GM19324 (cell line): ENCODE measurements around the gene HHATL.

ENCODE experiments used
- ATAC-seq: cut with Tn5 transposase; IDR thresholded peaks from one replicate; pipeline ENCODE4 v1.9.1; 2021; ENCODE audit warnings: mild to moderate bottlenecking, moderate library complexity; ENCODE audit not compliant: unreplicated experiment, low FRiP score

Gene HHATL

GRCh38 chr3:42700366-42701288 is 2.0 kb downstream of the HHATL start:
- ATAC-seq, result no peak

GRCh38 chr3:42699511-42699971 is 3.1 kb downstream of the HHATL start:
- ATAC-seq, result no peak

- no peak for ATAC-seq
Observed at GRCh38 chr3:42698911-42699230, 3.7 kb downstream of the HHATL start.

GRCh38 chr3:42698216-42698910 is 4.2 kb downstream of the HHATL start:
- no peak for ATAC-seq

GRCh38 chr3:42697289-42698051 is 5.1 kb downstream of the HHATL start:
- ATAC-seq, result no peak

- ATAC-seq, result no peak
Observed at GRCh38 chr3:42696356-42697288, 6.0 kb downstream of the HHATL start.

GRCh38 chr3:42694366-42694765 is 8.2 kb downstream of the HHATL start:
- no peak for ATAC-seq

- no peak for ATAC-seq
Observed at GRCh38 chr3:42693530-42693930, 9.1 kb downstream of the HHATL start.

- ATAC-seq, result no peak
Observed at GRCh38 chr3:42692667-42693529, 9.7 kb downstream of the HHATL start.

- no peak for ATAC-seq
Observed at GRCh38 chr3:42691816-42692666, 10.6 kb downstream of the HHATL start.

GRCh38 chr3:42690766-42691680 is 11.6 kb downstream of the HHATL start:
- ATAC-seq, result no peak

GRCh38 chr3:42690191-42690590 is 12.4 kb downstream of the HHATL start:
- no peak for ATAC-seq

- no peak for ATAC-seq
Observed at GRCh38 chr3:42689421-42690014, 13.1 kb downstream of the HHATL start.

- ATAC-seq, result no peak
Observed at GRCh38 chr3:42688487-42689420, 13.8 kb downstream of the HHATL start.

- ATAC-seq, result no peak
Observed at GRCh38 chr3:42688016-42688415, 14.6 kb downstream of the HHATL start.
